Mesenteric fat pad (tissue), 1 donor: ENCODE results near the gene KLHL30. TPM values are rescaled to one million over a fixed set of nuclear protein-coding genes. Genes with fewer than 3 reads are reported as not detected.

ENCODE experiments used
- DNase-seq: peaks from one replicate; pipeline ENCODE4 v3.0.0-alpha.2; 2020; ENCODE audit warnings: low spot score
- long read RNA-seq: library from polyadenylated mRNA; unstranded; transcript quantifications from one replicate; pipeline ENCODE4 v2.0.0, GENCODE V29; 2020
- total RNA-seq: library from RNA; stranded (reverse); fragmentation: NEBNext Ultra II Directional; extraction: Animal tissue kit (Norgen Biotek cat#: 25700); gene quantifications from one replicate; pipeline ENCODE4 v1.2.1, GENCODE V29; 2021
- donor health status: DM: yes; HTN: yes; CAD: no.

KLHL30 gene, protein sequence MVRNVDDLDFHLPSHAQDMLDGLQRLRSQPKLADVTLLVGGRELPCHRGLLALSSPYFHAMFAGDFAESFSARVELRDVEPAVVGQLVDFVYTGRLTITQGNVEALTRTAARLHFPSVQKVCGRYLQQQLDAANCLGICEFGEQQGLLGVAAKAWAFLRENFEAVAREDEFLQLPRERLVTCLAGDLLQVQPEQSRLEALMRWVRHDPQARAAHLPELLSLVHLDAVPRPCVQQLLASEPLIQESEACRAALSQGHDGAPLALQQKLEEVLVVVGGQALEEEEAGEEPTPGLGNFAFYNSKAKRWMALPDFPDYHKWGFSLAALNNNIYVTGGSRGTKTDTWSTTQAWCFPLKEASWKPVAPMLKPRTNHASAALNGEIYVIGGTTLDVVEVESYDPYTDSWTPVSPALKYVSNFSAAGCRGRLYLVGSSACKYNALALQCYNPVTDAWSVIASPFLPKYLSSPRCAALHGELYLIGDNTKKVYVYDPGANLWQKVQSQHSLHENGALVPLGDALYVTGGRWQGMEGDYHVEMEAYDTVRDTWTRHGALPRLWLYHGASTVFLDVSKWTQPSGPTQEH
- 4.4 TPM for total RNA-seq
- long read RNA-seq, partial matches to known transcripts, result 5 of 16 reads
- long read RNA-seq, other reads (novel, unspliced or antisense), result 11 of 16 reads

GRCh38 chr2:238138331-238139195, at the start of gene KLHL30:
Gene KLHL30 (plus strand): TSS chr2:238138668. CDS start chr2:238140755, 2,087 bp downstream.
- no peak for DNase-seq

- DNase-seq, result peak; percentile 41
These were observed 47.6 kb upstream of the KLHL30 start for GRCh38 chr2:238090887-238091286.

DNA sequence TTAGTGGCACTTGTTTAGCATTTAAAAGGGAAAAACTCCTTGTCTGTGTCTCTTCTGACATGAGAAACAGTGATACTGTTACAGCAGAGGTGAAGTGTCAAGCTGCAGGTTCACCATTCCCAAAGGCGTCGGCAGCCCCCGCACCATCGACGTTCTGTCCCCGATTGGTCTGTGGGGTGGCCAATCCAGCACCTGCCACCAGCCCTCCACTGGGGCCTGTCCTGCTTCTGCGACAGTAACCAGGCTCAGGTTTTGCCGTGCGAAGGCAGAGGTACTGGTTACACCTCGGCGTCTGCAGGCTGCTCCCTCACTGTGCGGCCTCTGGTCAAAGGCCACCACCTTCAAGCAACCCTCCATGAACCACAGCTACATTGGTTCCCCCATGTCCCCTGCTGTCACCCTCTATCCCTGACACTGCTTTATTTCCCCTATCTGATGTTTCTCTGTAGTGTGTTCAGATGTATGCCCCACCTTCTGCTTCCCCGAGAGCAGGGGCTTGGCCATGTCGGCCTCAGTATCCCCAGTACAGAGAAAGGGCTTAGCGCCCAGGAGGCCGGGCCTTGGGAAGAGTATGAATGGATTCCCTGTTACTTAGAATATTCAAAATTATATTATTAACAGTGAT, 46.9 kb upstream of the KLHL30 start:
- DNase-seq, result peak; percentile 89

DNA sequence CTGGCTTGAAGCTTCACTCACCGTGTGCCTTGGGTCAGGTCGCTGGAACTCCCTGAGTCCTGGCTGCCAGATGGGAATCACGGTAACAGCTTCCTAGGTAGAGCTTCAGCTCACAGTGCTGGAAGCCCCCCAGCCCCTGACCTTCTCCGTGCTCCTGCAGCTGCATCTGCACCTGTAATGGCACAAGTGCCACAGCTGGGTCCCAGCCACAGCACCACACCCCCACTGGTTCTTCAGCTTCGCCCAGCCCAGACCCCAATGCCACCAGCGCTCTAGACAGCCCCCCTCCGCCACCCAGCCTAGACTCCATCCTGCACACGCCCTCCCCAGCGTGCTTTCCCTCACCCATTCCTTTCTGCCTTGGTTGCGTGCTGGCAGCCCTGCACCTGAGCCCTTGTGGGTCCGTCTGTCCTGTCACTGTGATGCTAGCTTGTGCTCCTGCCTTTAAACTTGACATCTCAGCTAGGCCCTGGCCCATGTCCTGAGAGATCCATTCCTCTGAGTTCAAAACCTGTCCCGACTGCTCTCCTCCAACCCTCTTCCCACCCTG, 45.9 kb upstream of the KLHL30 start:
- DNase-seq, result peak; percentile 64

DNA sequence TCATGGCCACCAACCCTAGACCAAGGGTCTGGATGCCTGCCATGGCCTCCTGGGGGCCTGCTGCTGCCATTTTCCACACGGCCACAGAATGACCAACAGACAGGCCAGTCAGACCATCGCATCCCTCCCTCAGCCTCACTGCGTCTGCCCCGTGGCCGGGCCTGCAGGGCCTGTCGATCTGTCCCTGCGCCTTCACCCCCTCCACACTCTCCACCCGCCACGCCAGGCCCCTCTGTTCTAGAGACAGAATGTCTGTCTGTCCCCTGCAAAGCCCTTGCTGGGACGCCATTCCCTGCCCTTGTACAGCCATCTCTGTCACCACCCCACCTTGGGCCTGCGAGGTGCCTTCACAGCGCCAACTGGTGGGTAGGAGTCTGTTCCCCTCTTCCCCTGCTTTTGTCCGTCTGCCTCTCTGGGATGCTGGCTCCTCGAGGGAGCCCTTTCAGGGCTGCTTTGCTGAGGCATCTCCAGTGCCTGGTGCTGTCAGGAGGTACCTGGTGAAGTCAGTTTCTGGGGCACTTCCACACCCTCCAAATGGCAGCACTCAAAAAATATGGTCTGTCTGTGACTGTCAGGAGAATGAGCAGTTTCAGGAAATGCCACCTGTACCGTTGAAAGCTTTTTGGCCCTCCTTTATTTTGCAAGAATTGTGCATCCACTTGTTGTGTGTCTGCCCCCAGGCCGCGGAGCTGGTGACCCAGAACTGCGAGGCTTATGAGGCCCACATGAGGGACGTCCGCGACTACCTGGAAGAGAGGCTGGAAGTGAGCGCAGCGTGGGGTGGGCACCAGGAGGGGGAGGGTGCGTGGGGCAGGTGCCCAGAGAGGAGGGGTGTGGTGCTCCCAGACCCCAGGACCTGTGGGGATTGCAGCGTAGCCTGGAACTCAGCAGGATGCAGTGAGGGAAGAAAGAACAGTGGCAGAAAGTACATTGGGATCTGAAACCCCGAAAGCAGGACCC, 45.0 kb upstream of the KLHL30 start:
- DNase-seq, result peak; percentile 71

- DNase-seq, result peak; percentile 78
These were observed 43.9 kb upstream of the KLHL30 start for GRCh38 chr2:238094438-238095022.

GRCh38 chr2:238095143-238095542, 43.3 kb upstream of the KLHL30 start:
- DNase-seq, result peak; percentile 53

DNA sequence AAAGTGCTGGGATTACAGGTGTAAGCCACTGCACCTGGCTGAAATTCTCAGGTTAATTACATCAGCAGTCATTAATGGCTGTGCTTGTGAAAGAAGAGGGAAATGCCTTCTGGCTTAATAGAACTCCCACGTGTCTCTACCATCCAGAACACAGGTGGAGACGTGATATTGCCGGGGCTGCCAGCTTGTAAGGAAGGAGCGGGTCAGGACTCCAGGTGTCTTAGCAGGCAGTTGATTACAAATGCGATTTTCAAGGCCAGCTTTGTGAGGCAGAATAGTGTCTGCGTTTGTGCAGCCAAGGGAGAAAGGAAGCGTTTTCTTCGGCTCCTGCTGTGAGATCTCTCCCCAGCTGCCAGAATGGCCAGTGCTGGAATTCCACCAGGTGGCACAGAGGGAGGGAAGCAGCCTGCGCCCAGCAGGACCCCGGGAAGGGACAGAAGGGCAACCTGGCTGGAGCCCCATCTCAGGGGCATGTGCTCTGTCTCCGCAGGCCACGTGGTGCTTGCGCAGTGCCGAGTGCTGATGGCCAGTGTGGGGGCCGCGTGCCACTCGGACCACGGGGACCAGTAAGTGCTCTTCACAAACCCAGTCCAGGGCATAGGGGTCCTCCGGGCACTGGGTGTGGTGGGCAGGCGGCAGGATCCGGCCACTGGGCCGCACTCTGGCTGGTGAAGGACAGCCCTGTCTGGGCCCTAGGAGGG, 42.0 kb upstream of the KLHL30 start:
- peak; percentile 68 for DNase-seq

GRCh38 chr2:238097201-238097987, 41.1 kb upstream of the KLHL30 start:
- DNase-seq, result peak; percentile 89

- DNase-seq, result peak; percentile 90
These were observed 40.2 kb upstream of the KLHL30 start for GRCh38 chr2:238097988-238098871.

DNA sequence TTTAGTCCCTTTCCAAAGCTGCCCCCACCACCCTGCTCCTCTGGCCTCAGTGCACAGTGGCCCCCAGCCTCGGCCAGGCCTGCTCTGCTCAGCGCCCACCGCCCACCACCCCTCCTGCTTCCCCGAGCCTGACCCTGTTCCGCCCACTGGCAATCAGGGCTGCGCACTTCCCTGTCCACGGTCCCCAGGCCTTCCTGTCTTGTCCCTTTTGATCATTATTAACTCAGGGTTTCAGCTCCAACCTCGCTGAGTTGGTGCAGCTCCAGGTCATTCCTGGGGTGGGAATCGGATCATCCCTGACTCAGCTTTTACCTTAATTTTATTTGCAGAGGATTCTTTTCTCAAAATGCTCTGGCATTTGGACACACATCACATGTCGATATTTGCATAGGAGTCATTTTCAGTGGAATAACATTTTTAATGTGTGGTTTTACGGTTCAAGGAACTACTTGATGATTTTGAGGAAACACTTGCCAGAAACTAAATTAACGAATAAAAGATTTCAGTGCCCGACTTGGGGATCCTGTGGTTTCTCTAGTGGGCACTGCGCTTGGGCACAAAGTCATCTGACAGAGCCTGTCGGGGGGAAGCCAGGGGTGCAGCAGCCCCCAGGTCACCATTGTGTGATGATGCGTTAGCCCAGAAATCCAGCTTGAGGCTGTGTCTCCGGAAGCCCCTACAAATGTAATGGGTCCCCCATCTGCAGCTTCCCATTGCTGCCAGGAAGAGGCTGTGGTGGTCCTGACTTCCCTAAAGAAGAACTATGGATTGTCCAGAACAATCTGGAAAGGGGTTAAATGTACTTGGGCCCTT, 39.4 kb upstream of the KLHL30 start:
- DNase-seq, result peak; percentile 72

GRCh38 chr2:238099714-238100048, 38.8 kb upstream of the KLHL30 start:
- DNase-seq, result peak; percentile 80

DNA sequence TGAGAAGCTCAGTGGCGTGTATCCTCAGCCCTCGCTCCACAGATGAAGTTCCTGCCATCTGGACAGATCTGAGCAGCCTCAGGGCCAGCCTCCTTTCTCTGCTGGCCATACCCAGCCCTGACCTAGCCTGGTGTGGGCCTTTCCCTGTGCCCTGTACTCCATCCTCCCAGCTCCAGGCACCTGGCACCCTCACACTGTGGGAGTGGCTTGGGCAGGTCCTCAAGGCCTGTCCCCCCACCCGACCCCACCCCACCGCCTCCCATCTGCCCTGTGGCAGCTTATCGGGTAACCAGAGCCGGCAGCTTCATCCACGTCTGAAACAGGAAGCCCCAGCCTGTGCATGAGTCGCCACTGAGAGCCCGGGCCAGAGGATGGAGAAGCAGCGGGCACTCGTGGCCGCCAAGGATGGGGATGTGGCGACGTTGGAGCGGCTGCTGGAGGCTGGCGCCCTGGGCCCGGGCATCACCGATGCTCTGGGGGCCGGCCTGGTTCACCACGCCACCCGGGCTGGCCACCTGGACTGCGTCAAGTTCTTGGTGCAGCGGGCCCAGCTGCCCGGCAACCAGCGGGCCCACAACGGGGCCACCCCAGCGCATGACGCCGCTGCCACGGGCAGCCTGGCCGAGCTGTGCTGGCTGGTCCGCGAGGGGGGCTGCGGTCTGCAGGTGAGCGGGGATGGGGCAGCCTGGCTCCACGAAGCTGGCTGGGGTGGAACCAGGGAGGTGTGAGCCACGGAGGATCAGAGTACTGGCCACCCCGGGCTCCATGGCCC, 38.2 kb upstream of the KLHL30 start, which contains the start of gene ESPNL:
ESPNL (plus strand) TSS at position 292 of the 772 bp plus-strand sequence; CDS start at position 372, 80 bp downstream.
- peak; percentile 80 for DNase-seq

DNA sequence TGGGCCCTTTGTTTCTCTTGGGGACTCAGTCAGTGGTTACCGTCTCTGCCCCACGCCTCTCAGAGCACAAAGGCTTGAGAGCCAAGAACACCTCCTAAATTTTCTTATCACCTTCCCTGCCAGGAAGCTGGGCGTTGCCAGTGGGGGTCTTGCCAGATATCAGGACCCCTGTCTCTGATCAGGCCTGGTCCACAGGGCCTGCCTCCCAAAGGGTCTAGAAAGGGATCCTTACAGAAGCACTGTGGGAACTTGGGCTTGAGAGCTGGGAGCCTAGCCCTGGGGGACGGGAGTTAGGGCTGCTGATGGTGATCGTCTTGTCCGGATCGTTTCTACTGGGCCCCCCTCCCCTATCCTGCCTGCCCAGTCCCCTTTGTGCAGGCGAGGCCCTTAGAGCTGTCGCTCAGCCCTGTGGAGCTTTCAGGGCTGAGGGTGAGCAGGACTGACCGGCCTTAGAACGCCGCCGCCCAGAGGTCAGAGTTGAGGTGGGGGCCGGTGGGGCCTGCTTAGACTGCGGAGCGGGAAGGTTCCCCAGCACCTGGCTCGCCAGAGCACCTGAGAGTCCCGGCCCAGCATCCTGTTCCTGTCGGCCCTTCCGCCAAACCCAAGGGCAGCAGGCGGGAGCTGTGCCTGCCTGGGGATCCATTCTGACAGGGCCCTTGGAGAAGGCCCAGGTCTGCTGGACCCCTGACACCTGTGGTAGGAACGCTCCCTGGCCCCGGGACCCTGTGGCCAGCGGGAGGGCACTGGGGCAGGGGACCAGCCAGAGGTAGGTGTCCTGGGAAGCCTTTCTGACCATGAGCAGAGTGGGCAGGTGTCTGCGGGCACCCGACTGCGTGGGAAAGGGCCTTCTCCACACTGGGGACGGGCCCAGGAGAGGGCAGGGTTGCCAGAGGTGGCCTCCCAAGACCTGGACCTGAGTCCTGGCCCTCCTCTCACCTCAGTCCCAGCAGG, 37.4 kb upstream of the KLHL30 start:
- peak; percentile 74 for DNase-seq
